HTERT RPE-1 (cell line): ENCODE data around the gene OMP.

Experiments
- in situ Hi-C: fragments of 300-500 bp; cut with MboI; formaldehyde crosslinking; loops from 4 replicates; pipeline ENCODE4 v1.14.3; 2020; ENCODE audit warnings: low sequenced_read_pairs

OMP gene

DNA sequence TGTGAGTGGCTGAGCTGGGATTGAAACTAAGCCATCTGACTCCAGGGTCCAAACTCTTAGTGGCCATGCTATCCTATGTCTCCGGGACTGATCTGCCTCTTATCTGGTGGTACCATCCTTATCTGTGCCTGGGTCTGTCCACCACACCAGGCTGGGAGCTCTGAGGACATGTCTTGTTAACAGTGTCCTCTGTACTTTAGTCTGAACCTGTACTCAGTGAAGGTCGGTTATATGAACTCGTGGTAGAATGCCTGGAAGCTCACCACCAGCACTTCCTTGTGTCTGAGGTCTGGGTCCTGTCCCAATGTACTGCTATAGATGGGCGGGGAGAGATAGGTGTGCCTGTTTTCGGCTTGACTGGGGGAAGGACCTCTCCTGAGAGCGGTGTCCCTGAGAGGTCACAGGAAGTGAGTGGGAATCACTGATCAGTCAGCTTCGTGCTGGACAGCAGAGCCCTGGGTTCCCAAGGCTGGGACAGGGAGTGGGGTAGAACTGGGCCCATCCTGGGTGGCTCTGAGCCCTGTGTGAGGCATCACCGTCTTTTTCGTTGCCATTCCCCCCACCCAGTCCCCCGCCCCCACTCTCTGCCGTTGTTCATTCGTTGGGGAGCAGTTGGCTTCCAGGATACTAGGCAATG, 34.3 kb downstream of the OMP start:
- in situ Hi-C loops = no loop called here

GRCh38 chr11:77137421-77137820, 34.8 kb downstream of the OMP start:
- in situ Hi-C loops = no loop called here

DNA sequence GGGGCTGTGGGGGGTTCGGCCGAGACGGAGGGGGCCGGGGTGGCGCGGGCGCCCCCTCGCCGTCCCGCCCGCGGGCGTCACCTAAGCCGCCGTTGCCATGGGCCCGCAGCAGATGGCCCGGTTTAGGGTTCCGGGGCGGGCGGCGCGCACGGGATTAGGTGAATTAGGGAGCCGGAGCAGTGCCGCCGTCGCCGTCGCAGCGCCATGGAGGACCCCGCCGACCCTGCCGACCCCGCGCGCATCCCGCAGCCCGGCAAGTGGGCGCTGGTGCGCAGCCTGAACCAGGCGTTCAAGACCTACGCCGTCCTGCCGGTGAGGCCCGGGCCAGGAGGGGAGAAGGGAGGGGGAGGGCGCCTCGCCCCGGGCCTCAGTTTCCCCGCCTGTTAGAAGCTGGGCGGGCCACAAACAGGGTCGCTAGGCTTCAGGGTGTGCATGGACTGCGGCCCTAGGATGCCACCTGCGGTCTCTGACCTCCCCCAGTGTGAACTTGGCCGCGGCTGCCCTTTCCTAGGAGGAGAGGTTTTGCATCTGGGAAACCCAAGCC, 35.5 kb downstream of the OMP start:
- in situ Hi-C loops = no loop called here

DNA sequence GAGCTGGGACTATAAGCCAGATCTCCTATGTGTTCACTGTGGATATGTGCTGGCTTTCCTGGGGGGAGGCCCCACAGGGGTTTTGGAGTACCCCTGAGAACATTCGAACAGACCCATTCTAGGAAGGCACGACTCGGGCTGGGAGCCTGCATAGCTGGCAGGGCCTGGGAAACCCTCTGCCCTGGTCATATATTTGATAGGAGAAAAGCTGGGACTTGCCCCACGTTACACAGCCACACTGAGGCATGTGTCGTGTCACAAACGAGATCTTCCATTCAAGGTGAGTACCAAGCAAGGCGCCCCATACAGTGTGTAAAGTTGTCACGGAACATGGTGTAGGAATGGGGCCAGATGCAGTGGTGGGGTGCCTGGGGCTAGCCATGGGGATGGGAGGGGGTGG, 36.6 kb downstream of the OMP start:
- in situ Hi-C loops = no loop called here

DNA sequence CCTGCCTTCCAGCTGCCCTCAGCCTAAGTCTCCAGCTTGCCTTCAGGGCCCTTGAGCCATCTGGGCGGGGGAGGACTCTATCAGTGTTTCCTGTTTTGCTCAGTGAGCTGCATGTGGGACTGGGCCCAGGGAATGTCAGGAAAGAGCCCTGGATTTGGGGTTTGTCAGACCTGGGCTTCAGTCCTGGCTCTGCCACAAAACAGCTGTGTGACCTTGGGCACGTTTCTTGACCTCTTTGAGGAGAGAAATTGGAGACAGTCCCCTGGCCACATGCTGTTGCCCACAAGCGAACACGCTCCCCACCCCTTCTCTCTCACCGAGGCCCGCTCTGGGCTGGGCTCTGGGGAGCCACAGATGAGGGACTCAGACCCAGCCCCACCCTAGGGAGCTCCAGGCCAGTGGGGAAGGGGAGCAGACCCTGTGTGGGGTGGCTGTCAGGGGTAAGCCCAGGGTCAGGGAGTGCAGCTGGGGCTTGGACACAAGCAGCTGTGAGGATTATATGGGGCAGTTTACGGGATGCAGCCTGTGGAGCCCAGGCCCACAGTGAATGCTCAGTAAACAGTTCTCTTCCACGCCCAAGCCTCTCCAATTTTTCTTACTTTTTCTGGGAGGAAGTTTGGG, 37.7 kb downstream of the OMP start:
- in situ Hi-C loops = no loop called here

GRCh38 chr11:77141034-77141433, 38.4 kb downstream of the OMP start:
- in situ Hi-C loops = no loop called here

- in situ Hi-C loops = no loop called here
Measured at GRCh38 chr11:77141475-77141874, 38.8 kb downstream of the OMP start.

- in situ Hi-C loops = no loop called here
Measured at GRCh38 chr11:77142091-77142975, 39.7 kb downstream of the OMP start.

DNA sequence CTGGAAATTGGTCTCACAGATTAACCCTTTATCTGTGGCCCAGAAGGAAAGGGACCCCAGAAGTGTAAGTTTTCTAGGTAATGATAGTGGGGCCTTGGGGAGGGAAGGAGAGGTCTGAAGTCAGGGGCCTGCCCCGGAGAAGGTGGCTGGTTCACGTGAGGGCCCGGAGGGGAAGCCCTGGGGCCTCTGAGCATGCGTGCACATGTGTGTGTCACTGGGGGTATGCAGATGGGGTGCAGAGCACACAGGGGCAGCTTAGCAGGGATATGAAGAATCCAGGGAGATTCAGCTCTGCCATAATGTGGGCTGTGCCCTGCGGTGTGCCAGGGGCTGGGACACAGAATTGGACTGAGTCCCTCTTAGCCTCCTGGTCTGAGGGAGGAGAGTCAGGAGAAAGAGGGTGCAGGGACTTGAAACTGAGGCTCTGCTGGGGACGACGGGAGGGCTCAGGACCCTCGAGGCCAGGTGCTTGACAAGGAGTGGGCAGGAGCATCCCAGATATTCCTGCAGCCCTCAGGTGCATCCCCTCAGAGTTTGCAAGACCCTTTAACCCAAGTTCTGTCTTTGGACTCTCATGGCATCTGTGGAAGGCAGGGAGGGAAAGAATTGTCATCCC, 40.9 kb downstream of the OMP start:
- in situ Hi-C loops = no loop called here

GRCh38 chr11:77144196-77144856, 41.7 kb downstream of the OMP start:
- in situ Hi-C loops = no loop called here

DNA sequence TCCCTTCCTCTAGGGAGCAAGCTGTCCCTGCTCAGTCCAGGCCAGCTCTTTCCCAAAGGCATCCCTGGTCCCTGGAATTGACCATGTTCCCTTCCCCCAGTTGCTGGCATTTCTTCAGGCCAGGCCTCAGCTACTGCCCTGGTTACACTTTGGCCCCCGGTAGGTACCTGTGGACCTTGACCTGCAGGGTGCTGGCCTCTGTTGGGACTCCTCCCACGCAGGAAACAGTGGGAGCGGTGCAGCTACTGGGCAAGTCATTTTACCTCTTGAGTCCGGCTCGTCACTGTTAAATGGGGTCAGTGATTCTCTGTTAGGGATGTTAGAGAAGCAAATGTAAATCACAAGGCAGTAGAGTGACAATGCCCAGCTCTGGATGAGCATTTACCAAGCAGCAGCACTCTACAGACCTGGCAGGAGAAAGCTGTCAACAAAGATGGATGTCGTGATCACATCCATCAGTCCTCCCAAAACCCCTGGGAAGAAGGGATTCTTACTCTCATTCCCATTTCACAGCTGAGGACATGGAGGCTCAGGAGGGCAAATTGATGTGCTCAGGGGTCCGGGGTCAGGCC, 42.3 kb downstream of the OMP start:
- in situ Hi-C loops = no loop called here

GRCh38 chr11:77146261-77147035, 43.8 kb downstream of the OMP start:
- in situ Hi-C loops = no loop called here

DNA sequence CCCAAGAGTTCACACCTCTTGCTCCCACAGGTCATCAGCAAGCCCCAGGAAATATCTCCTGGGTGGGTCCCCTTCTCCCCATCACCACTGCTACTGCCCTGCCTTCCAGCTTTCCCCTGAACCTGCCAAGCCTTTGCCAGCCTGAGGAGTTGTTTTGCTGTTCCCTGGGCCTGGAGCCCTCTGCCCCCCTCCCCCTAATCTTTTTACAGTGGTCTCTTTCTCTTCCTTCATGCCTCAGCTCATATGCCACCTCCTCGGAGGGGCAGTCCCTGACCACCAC, 44.3 kb downstream of the OMP start:
- in situ Hi-C loops = no loop called here

GRCh38 chr11:77147668-77148321, 45.2 kb downstream of the OMP start:
- in situ Hi-C loops = no loop called here

DNA sequence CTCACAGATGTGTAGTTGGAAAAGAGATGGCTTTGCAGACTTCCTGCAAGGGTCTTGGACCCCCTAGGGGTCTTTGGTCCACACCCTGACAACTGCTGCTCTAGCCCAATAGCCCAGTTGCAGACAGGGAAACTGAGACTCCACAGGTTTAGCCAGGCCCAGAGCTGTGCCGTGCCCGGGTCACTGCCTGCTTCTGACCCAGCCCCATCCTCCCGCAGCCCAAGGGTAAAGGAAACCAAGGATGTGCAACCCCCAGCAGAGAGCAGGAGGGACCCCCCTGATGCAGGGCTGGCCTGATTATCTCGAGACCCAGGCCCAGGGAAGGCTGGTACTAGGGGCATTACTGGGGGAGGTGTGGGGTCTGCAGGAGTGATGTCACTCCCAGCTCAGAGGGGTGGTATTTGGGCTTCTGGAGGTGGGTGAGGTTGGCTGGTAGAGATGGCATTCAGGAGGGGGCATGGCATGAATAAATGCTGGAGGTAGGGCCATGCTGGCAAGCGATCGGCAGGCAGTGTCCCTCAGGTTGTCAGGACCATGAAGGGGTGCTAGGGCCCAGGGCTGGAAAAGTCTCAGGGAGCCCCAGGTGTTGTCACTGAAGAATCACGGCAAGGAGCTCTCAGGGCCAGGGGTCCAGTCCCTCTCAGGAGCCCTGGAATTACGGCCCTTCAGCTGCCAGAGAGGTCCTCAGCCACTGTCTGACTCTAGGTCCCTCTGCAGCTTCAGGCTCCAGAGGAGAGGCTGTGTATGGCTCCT, 46.5 kb downstream of the OMP start:
- in situ Hi-C loops = no loop called here

GRCh38 chr11:77149716-77150392, 47.2 kb downstream of the OMP start:
- in situ Hi-C loops = no loop called here

- in situ Hi-C loops = no loop called here
Measured at GRCh38 chr11:77150836-77151235, 48.2 kb downstream of the OMP start.
